Peyer's patch (tissue), 4 donors: ENCODE measurements around the gene TBX10. TPM values are rescaled to one million over a fixed set of nuclear protein-coding genes. Genes with fewer than 3 reads are reported as not detected.
"Not testable (repeated sequence)": the region's sequence is repeated elsewhere in the genome, so short reads cannot be mapped to it uniquely, and the experiment has no call there.

Source experiments
- DNase-seq, 3 donors: peaks; one replicate each; pipeline ENCODE4 v3.0.0-alpha.2; 2017 to 2019
- H3K27ac ChIP-seq, 4 donors: fragments of 200-600 bp; sonication (generic); one replicate each; pipeline ENCODE4 v1.5.1; 2016 to 2019
- H3K27me3 ChIP-seq, 2 donors: fragments of 200-600 bp; sonication (generic); one replicate each; pipeline ENCODE4 v1.5.1; 2019
- H3K36me3 ChIP-seq, 3 donors: fragments of 200-600 bp; sonication (generic); one replicate each; pipeline ENCODE4 v1.5.1; 2016 to 2019
- H3K4me1 ChIP-seq, 4 donors: fragments of 200-600 bp; sonication (generic); one replicate each; pipeline ENCODE4 v1.5.1; 2016 to 2019
- H3K4me3 ChIP-seq, 4 donors: fragments of 200-600 bp; sonication (generic); 1 replicate in 3 of 4; 2 replicates in 1 of 4; pipeline ENCODE4 v1.5.1; 2016 to 2019; ENCODE audit warnings: mild to moderate bottlenecking in 1 of 4
- H3K9me3 ChIP-seq, 4 donors: fragments of 200-600 bp; sonication (generic); one replicate each; pipeline ENCODE4 v1.5.1; 2016 to 2019; ENCODE audit warnings: mild to moderate bottlenecking in 1 of 4
- CTCF ChIP-seq, 6 experiments: fragments of 450-650 bp in 4 of 6; fragments of 200-600 bp in 2 of 6; sonication (generic) in 1 of 6; IDR thresholded peaks; one replicate each; pipeline ENCODE4 v1.5.1; 2017 to 2019; ENCODE audit warnings: antibody characterized with exemption in 6 of 6, mild to moderate bottlenecking in 3 of 6, moderate library complexity in 1 of 6
- POLR2A ChIP-seq, 2 donors: fragments of 450-650 bp; IDR thresholded peaks; one replicate each; pipeline ENCODE4 v1.5.1; 2017; ENCODE audit warnings: antibody characterized with exemption in 2 of 2, mild to moderate bottlenecking in 2 of 2, moderate library complexity in 2 of 2
- total RNA-seq, 4 donors: library from RNA; depleted of rRNA; stranded (reverse); fragments of >200 nt; gene quantifications; one replicate each; pipeline ENCODE4 v1.1.0, GENCODE V29; 2016

TBX10 gene
- total RNA-seq, 4 donors from 2014 or later = 16.9 to 82.5 (median 64.1) TPM; not detected in 1

DNA sequence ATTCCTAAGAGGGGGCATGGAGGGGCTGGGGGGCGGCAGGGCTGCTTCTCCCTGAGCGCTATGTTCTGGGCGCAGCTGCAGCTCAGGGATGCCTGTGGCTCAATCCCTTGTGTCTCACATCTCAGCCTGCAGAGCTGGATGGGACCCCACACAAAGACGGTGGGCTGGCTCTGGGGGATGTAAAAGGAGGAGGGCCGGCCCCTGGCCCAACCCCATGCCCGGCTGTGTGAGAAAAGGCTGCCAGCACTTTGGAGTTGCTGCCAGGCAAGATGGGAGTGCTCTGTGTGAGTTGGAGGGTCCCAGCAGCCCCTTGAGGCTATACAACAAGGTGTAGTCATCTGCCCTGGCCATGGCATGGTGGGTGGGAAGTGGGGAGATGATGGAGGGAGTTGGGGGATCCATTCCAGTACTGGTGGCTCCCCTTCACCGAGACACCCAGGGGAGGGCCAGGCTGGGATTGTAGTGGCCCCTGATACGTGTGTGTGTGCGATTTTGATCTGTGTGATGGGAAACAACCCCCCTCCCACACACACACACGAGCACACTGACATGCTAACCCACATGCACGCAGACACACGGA, 1.3 kb upstream of the TBX10 start:
- H3K27ac ChIP-seq = no peak overlapping the region
- no peak for DNase-seq
- no peaks in the 10 kb centered on the region for H3K36me3 ChIP-seq
- H3K9me3 ChIP-seq = no peaks in the 10 kb centered on the region
- TF ChIP-seq POLR2A (IDR thresholded peaks at IDR 0.05) (no peak), CTCF (IDR thresholded peaks at IDR 0.05) (no peak)
- H3K4me3 ChIP-seq = no peak overlapping the region
- H3K4me1 ChIP-seq = peaks cover 0 to 5% (median 4%) of the 10 kb centered on the region in 4 donors
- no peaks in the 10 kb centered on the region for H3K27me3 ChIP-seq

DNA sequence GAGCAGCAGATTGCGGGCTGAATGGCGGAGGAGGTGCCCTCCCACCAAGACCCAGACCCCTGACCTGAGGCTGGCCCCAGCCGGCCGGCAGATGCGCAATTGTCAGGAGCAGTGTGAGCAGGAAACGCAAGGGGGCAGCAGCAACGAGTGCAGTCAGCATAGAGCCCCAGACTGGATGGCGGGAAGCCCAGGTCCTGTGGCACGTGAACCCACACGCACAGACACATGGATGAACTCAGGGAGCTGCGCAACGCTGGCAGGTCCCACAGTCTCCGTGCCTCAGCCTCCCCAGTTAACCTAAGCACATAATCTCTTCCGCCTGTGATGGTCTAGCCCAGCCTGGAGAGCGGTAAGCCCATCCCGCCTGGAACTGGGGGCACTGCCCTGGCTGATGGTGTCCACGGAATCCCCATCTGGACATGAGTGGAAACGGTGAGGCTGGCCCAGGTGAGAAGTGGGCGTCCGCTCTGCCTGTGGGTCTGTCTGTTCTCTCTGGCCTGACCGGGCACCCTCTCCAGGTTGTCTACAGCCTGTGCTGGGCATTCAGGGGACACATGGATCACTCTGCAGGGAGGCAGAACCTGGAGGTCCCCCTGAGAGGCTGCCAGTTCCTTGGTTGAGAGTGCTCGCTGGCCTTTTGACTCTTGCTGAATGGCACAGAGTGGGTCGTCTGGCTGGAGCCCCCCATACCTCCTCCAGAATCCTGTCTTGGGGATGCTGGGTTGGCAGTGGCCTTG, 626 bp upstream of the TBX10 start:
- Histone ChIP-seq H3K4me3 (no peak overlapping the region), H3K27me3 (no peaks in the 10 kb centered on the region), H3K27ac (no peak overlapping the region), H3K9me3 (no peaks in the 10 kb centered on the region), H3K36me3 (no peaks in the 10 kb centered on the region), H3K4me1 (peaks cover 0 to under 1% (median under 1%) of the 10 kb centered on the region in 4 donors)
- TF ChIP-seq CTCF (IDR thresholded peaks at IDR 0.05) (peak; percentile 28 to 84 (median 66)), POLR2A (IDR thresholded peaks at IDR 0.05) (no peak)
- peak; percentile 70 to 89 (median 82) for DNase-seq

DNA sequence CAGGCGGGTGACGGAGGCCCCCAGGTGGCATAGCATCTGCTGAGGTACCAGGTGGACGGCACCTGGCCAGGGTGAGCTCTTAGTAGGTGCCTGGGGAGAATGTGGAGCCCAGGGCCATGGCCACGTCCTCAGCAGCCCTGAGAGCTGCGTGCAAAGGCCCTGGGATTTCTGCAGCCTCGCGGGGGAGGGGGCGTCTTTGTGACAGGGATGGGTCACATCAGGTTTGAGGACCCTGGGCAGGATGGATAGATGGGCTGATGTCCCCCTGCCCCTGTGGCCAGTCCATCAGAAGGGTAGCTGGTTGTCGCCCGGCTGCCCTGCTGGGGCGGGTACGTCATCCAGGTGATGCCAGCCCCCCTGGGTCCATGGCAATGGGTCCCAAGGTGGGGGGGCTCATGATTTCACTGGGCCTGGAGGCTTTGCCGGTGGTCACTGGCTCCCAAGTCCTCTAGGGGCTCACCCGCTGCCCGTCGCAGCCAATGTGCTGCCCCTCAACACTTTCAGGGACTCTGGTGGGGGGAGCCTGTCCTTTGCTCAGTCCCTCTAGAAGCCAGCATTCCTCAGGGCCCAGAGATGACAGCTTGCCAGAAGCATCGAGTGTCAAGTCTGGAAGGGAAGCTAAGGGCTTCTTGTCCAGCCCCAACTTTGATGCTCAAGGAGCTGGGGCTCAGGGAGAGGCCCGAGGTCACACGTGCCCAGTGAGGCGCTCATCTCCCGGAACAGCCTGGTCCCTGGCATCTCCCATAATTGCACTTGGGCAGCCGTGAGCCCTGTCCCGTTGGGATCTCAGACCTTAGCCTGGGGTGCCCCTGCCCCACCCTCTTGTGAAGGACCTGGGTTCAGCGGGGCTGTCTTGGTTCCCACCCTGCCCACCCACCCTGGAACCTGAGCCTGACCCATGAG, 777 bp downstream of the TBX10 start:
- H3K9me3 ChIP-seq = no peaks in the 10 kb centered on the region
- H3K36me3 ChIP-seq = no peaks in the 10 kb centered on the region
- no peak for DNase-seq
- no peak overlapping the region for H3K27ac ChIP-seq
- H3K4me1 ChIP-seq = peaks cover 0 to 13% (median 0%) of the 10 kb centered on the region in 4 donors
- TF ChIP-seq CTCF (IDR thresholded peaks at IDR 0.05) = no peak
- TF ChIP-seq POLR2A (IDR thresholded peaks at IDR 0.05) = no peak
- no peak overlapping the region for H3K4me3 ChIP-seq
- H3K27me3 ChIP-seq = no peaks in the 10 kb centered on the region

GRCh38 chr11:67637441-67637840, 2.1 kb downstream of the TBX10 start:
- H3K4me1 ChIP-seq = peaks cover 0 to 22% (median 0%) of the 10 kb centered on the region in 4 donors
- H3K9me3 ChIP-seq, H3K27ac ChIP-seq, DNase-seq, H3K4me3 ChIP-seq, H3K36me3 ChIP-seq, H3K27me3 ChIP-seq: not testable (repeated sequence)

- no peak for TF ChIP-seq CTCF (IDR thresholded peaks at IDR 0.05)
- Histone ChIP-seq H3K4me3 (no peak overlapping the region), H3K36me3 (no peaks in the 10 kb centered on the region), H3K9me3 (no peaks in the 10 kb centered on the region), H3K4me1 (peaks cover 0 to 27% (median 0%) of the 10 kb centered on the region in 4 donors), H3K27ac (no peak overlapping the region), H3K27me3 (no peaks in the 10 kb centered on the region)
- DNase-seq = no peak
Observed at GRCh38 chr11:67636962-67637361, 2.6 kb downstream of the TBX10 start.

DNA sequence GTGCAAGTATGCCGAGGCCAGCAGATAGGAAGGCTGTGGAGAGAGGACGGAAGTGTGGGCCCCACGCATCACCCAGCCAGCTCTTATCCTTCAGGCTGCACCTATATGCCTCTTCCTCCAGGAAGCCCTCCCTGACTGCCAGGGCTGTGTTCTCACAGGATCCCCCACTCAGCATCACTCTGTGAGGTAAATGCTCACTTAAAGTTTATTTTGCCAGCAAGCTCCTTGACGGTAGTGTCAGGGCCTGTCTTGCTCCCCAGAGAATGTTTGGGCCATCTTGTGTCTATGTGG, 4.4 kb downstream of the TBX10 start:
- Histone ChIP-seq H3K27ac (peak overlapping the region in 3 of 4 donors; percentile 41 to 100 (median 100)), H3K4me1 (peaks cover 5 to 40% (median 9%) of the 10 kb centered on the region in 4 donors), H3K4me3 (no peak overlapping the region), H3K9me3 (no peaks in the 10 kb centered on the region), H3K27me3 (no peaks in the 10 kb centered on the region), H3K36me3 (no peaks in the 10 kb centered on the region)
- no peak for DNase-seq
- TF ChIP-seq POLR2A (IDR thresholded peaks at IDR 0.05) (no peak), CTCF (IDR thresholded peaks at IDR 0.05) (no peak)
